Fibroblast of lung (primary cell): ENCODE data around the gene CYGB. TPM values are rescaled to one million over a fixed set of nuclear protein-coding genes. Genes with fewer than 3 reads are reported as not detected.

Experiments used
- DNase-seq, 2 donors: peaks; one replicate each; pipeline versions ENCODE4 v3.0.0 to v3.0.0-alpha.2; 2010; ENCODE audit warnings: low read depth in 2 of 2
- H2AFZ ChIP-seq: 2 replicates; pipeline ENCODE4 v1.5.1; 2012; ENCODE audit warnings: low read length, control low read depth, inconsistent platforms
- H3K27ac ChIP-seq: 2 replicates; pipeline ENCODE4 v1.5.1; 2011; ENCODE audit warnings: low read length, control low read depth; ENCODE audit not compliant: insufficient read depth
- H3K27me3 ChIP-seq: 2 replicates; pipeline ENCODE4 v1.5.1; 2011; ENCODE audit warnings: mild to moderate bottlenecking, low read length; ENCODE audit not compliant: control insufficient read depth, insufficient read depth
- H3K36me3 ChIP-seq: 2 replicates; pipeline ENCODE4 v1.5.1; 2011; ENCODE audit warnings: low read length; ENCODE audit not compliant: control insufficient read depth, insufficient read depth
- H3K4me1 ChIP-seq: 2 replicates; pipeline ENCODE4 v1.5.1; 2011; ENCODE audit warnings: low read length; ENCODE audit not compliant: control insufficient read depth, insufficient read depth; ENCODE audit errors: extremely low read depth
- H3K4me2 ChIP-seq: 2 replicates; pipeline ENCODE4 v1.5.1; 2011; ENCODE audit warnings: low read length, control low read depth; ENCODE audit not compliant: insufficient read depth; ENCODE audit errors: extremely low read depth
- H3K4me3 ChIP-seq, 4 experiments: fragments of 200-600 bp in 1 of 4; sonication (generic) in 1 of 4; replicated peaks in 1 of 4; 2 replicates each; pipeline ENCODE4 v1.5.1; 2011 to 2016; ENCODE audit warnings: low read length in 4 of 4, low read depth in 3 of 4, mild to moderate bottlenecking in 3 of 4, control low read depth in 2 of 4, inconsistent platforms in 1 of 4, mixed read lengths in 1 of 4; ENCODE audit not compliant: insufficient read depth in 1 of 4; ENCODE audit errors: control extremely low read depth in 1 of 4
- H3K79me2 ChIP-seq: 2 replicates; pipeline ENCODE4 v1.5.1; 2012; ENCODE audit warnings: mild to moderate bottlenecking, low read length, inconsistent platforms; ENCODE audit not compliant: control insufficient read depth, insufficient read depth
- H3K9ac ChIP-seq: 2 replicates; pipeline ENCODE4 v1.5.1; 2011; ENCODE audit warnings: mild to moderate bottlenecking, low read length, control low read depth; ENCODE audit not compliant: insufficient read depth
- H3K9me3 ChIP-seq: 2 replicates; pipeline ENCODE4 v1.5.1; 2012; ENCODE audit warnings: low read depth, low read length; ENCODE audit not compliant: control insufficient read depth, insufficient read depth
- H4K20me1 ChIP-seq: 2 replicates; pipeline ENCODE4 v1.5.1; 2011; ENCODE audit warnings: low read length; ENCODE audit not compliant: control insufficient read depth, insufficient read depth; ENCODE audit errors: extremely low read depth
- CTCF ChIP-seq, 2 donors: IDR thresholded peaks in 1 of 2; conservative IDR thresholded peaks in 1 of 2; 1 replicate in 1 of 2; 2 replicates in 1 of 2; pipeline ENCODE4 v1.5.1; 2011 to 2012; ENCODE audit warnings: low read length in 2 of 2, control low read depth in 1 of 2, inconsistent platforms in 1 of 2, low read depth in 1 of 2, mild to moderate bottlenecking in 1 of 2
- EZH2 ChIP-seq: IDR thresholded peaks from 2 replicates; pipeline ENCODE4 v1.5.1; 2012; ENCODE audit warnings: low read length, control low read depth, mild to moderate bottlenecking; ENCODE audit errors: missing control alignments
- polyA plus RNA-seq, 2 donors: library from polyadenylated mRNA; depleted of rRNA in 1 of 2; stranded (reverse) in 1 of 2; unstranded in 1 of 2; fragments of >200 nt; gene quantifications; 2 replicates each; pipeline ENCODE4 v1.2.1, GENCODE V29; 2011 to 2012; ENCODE audit warnings: missing spikeins in 1 of 2
- total RNA-seq: library from RNA; depleted of rRNA; stranded (reverse); fragments of >200 nt; gene quantifications from 2 replicates; pipeline ENCODE4 v1.2.1, GENCODE V29; 2014

Gene CYGB
- total and polyA plus RNA-seq, 2 donors (not counting 1 experiment from before 2014, with no cell fraction given): 10.0 to 12.4 TPM

- Histone ChIP-seq H3K27ac (no peak overlapping the region), H3K79me2 (no peaks in the 10 kb centered on the region), H3K9me3 (no peaks in the 10 kb centered on the region), H3K4me2 (no peak overlapping the region), H4K20me1 (no peaks in the 10 kb centered on the region), H3K4me3 (no peak overlapping the region), H3K9ac (no peak overlapping the region), H3K36me3 (no peaks in the 10 kb centered on the region), H3K4me1 (no peaks in the 10 kb centered on the region), H3K27me3 (no peaks in the 10 kb centered on the region), H2AFZ (no peak overlapping the region)
- no peak for TF ChIP-seq EZH2
- TF ChIP-seq CTCF (conservative IDR thresholded peaks at IDR 0.05 in 1 of 2, IDR thresholded peaks at IDR 0.05 in 1 of 2; ENCODE audit: low read depth in 1 of 2, low read length in 2 of 2): no peak
- peak in 1 of 2 donors; percentile 37 for DNase-seq
These were observed 40.9 kb upstream of the CYGB start for GRCh38 chr17:76578376-76578775.

GRCh38 chr17:76577876-76578275, 40.4 kb upstream of the CYGB start:
- no peaks in the 10 kb centered on the region for H3K79me2 ChIP-seq
- no peak overlapping the region for H3K4me2 ChIP-seq
- H3K4me3 ChIP-seq: no peak overlapping the region
- H3K9ac ChIP-seq: no peak overlapping the region
- no peak for DNase-seq
- no peaks in the 10 kb centered on the region for H4K20me1 ChIP-seq
- no peaks in the 10 kb centered on the region for H3K36me3 ChIP-seq
- no peak overlapping the region for H2AFZ ChIP-seq
- no peaks in the 10 kb centered on the region for H3K4me1 ChIP-seq
- H3K9me3 ChIP-seq: no peaks in the 10 kb centered on the region
- H3K27me3 ChIP-seq: no peaks in the 10 kb centered on the region
- TF ChIP-seq EZH2 (no peak), CTCF (conservative IDR thresholded peaks at IDR 0.05 in 1 of 2, IDR thresholded peaks at IDR 0.05 in 1 of 2; ENCODE audit: low read depth in 1 of 2, low read length in 2 of 2) (no peak)
- H3K27ac ChIP-seq: no peak overlapping the region

- DNase-seq: no peak
- Histone ChIP-seq H3K9me3 (no peaks in the 10 kb centered on the region), H4K20me1 (no peaks in the 10 kb centered on the region), H3K79me2 (no peaks in the 10 kb centered on the region), H3K36me3 (no peaks in the 10 kb centered on the region), H3K27me3 (no peaks in the 10 kb centered on the region), H3K4me1 (no peaks in the 10 kb centered on the region), H3K4me2 (no peak overlapping the region), H3K4me3 (no peak overlapping the region), H3K9ac (no peak overlapping the region), H2AFZ (no peak overlapping the region), H3K27ac (no peak overlapping the region)
- no peak for TF ChIP-seq EZH2
- no peak for TF ChIP-seq CTCF (conservative IDR thresholded peaks at IDR 0.05 in 1 of 2, IDR thresholded peaks at IDR 0.05 in 1 of 2; ENCODE audit: low read depth in 1 of 2, low read length in 2 of 2)
These were observed 38.7 kb upstream of the CYGB start for GRCh38 chr17:76576189-76576588.
